GM19240 (cell line): Measurements from ENCODE around the gene HOXB7.
A peak's percentile ranks its signal among the peaks of the same experiment; 100 is the strongest.

Source experiments
- DNase-seq: peaks from one replicate; pipeline ENCODE4 v3.0.0; 2011; ENCODE audit warnings: low spot score; ENCODE audit not compliant: insufficient read length

HOXB7 gene

DNA sequence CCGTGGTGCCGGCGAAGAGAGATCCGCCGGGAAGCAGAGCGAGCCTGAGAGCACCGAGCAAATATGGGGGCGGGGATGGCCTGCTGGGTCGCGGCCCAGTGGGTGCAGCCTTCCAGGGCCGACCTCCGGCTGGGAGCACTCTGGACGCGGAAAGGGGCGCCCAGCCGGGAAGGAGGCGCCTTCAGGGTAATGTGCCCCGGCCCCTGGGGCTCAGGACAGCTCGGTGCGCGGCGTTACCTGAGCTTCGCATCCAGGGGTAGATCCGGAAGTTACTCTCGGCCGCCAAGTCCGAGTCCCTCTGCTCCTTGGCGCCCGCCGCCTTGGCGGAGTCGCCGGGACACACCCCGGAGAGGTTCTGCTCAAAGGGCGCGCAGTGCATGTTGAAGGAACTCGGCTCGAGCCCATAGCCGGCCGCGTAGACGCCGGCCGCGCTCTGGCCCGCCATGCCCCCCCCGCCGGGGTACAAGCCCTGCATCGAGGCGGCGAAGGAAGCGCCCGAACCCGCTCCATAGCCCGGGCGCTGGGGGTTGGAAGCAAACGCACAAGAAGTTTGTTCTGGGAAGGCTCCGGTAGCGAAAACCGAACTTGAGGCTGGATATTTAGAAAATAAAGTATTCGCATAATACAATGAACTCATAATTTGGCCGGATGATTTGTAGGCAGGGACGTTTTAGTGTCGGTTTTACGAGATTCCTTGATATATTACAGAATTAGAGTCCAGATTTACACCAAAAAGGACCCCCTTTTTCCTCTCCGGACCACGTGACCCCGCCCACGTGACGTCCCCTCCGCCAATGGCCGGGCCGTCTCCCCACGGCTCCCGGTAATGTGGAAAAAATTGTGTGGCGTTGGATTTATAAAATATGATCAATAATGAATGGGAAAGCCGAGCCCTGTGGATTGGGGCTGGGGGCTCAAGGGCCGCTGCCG lies at the start of gene HOXB7:
HOXB7 (minus strand) TSS at position 736 of the 930 bp plus-strand sequence; CDS start at position 637, 99 bp downstream.
- peak; percentile 75 for DNase-seq

DNA sequence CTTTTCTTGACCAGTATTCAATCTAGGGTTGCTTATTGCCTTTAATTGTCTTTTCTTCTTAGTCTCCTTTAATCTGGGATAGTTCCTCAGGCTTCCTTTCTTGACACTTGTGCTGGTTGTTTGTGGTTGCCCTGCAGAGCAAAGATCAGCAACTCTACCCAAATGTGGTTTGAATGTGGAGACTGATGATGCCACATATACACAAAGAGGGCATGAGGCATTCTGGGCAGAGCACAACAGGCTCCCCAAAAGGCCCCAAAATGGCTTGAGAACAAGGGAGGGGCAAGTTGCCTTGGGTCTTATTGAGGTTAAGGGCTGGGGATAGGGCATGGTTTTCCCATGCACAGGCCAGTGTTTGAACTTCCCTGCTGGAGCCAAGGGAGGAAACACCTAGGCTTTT lies 45.1 kb upstream of the HOXB7 start:
- no peak for DNase-seq

DNA sequence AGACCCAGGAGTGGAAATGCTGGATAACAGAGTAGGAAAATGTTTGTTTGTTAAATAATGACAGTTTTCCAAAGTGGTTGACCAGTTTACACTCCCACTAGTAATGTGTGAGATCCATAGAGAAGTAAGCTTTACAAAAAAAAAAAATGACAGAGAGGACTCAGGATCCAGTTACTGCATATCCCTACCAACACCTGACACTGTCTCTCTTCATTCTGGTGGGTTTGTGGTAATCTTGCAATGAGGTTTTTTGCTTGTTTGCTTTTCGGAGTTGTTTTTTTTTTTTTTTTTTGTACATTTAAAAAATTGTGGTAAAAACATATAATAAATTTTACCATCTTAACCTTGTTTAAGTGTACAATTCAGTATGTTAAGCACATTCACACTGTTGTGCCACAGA lies 38.9 kb upstream of the HOXB7 start:
- no peak for DNase-seq

DNA sequence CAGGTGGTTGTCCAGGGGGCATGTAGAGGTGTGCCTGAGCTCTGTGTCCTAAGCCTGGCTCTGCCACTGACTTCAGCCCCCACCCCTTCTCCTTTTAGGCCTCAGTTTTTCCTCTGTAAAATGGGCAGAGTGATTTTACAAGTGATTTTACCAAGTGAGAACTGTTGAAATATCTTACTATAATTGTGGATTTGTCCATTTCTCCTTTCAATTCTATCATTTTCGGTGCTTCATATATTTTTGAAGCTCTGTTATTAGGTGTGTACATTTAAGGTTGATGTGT lies 37.1 kb upstream of the HOXB7 start:
- DNase-seq: no peak

DNA sequence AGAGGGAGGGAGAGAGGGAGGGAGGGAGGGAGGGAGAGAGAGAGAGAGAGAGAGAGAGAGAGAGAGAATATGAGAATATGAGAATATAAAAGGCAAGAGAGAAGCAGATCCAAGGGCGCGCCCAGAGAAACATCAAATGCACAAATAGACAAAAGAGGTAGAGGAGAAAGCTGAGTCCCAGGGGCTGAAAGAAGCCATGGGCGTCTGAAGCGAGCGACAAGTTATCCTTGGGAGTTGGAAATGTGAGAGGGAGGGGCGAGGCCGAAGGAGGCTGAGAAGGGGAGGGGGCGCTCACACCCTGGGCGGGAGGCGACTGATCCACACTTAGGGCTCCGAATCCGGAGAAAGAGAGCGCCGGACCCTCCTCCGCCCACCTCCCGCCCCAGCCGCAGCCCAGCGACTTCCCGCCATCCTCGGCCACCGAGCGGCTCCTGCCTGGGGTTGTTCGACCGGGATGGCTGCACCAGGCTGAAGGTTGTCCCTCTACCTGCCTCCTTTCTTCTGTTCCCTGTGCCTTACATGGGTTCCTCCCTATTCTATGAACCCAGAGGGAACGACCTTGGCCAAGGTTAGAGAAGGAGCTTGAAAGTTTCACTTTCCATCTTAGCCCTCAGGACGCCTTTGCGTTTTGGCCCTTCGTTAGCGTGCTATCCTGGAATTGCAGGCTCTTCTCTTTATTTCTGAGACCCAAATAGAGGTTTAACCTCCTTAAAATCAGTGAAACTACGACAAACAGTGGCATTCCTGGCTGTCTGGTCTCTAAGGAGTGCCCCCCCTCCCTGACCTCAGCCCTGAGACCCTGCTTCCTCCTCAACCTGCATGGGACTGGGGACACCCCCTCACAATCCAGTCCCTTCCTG lies 36.5 kb upstream of the HOXB7 start:
- DNase-seq: no peak

DNA sequence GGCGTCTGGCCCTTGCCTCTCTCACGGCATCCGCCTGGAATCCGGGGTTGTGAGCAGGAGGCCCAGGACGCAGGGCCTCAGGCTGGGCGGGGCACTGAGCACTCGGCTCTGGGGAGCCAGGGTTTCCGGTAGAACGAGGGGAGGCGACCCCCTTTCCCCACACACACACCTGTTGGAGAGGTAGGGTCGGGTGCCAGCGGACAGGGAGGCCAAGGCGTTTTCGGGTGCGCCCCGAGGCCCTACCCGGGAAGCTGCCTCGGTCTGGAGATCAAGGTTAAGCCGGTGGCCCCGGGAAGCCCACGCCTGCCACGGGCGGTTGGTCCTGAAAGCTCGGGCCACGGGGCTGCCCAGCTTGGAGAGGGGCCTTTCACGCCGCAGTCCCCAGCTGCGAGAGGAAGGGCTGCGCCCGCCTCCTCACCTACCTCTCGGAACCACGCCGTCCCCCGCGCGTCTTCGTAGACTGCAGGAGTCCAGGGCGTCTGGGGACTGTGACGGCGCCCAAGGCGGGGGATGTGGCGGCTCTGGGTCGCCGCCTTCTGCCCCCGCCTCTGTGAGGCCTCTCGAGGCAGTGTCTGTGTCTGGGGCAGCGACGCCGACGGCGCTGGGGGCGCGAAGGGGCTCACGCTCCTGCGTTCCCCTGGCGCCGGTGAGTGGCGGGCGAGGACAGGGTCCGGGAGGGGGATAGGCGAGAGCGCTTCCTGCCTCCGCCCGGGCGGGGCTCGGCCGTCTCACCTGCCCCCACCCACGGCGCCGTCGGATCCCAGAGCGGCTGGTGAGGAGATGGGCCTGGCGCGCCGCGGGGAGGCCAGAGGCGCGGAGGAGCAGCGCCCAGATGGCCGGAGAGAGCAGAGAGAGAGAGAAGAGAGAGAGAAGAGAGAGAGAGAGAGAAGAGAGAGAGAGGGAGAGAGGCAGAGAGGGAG lies 35.6 kb upstream of the HOXB7 start:
- DNase-seq: no peak

DNA sequence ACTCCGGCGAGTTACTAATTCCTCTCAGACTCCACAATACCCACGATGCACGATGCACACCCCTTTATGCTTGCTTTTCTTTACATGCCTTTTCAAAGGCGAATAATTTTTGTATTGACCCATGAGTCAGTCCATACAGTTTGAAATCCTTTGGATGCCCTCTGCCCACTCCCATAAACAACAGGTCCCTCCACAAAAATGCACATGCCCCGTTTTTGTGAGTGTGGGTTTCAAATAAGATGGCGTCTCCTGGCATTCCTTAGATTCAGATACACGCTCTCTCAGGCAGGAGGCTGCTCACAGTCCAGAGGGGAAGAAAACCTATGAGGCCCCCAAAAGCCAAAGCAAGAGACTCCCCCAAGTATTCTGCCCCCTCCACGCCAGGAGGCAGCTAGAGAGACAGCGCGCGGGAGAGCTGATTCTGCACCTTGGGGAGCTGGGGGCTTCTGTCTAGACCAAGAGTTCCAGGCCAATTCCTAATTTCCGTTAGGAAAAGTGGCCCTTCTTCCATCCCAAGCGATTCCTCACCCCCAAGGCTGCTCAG lies 34.9 kb upstream of the HOXB7 start:
- no peak for DNase-seq

DNA sequence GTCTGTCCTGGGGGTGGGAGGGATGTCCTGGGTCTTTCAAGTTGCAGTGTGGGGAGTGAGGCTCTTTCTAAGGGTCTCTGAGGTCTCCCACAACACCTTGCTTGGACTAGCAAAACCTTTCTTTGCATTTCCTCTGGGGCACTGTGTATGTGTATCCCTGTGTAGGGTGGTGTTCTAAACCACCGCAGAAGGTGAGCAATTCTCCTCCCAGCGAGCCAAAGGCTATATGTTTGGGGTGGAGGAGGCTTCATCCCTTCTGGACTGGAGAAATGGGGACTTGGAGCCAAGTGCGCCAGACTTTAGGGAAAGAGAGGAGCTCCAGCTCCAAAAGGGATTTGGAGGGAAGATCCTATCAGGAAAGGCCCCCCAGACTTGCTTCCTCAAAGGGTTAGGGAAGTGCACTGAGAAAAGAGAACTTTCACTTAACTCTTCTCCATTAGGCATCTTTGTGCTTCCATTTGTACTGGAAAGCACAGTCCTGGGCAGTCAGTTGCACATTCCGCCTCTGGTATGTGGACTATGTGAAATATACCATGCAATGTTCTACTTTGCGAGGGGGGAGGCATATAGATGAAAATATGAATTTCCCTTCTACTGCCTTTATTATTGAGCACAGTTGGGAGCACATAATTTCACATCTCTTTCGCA lies 34.2 kb upstream of the HOXB7 start:
- no peak for DNase-seq

DNA sequence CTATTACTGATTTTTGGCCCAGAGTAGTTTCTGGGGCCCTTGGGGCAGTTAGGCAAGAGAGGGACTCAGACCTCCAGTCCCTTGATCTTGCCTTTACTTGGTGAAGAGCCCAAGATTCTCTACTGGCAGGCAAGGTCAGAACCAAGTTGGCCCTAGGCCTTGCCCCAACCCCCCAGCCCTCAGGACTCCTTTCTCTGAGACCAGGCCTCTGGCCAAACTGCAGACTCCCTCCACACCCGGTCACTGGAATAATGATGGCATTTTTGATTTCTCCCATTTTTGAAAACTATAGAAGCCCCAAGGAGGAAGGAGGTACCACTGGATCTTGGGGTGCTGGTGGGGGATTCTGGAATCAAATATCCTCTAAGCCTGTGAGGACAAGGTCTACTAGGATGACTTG lies 33.3 kb upstream of the HOXB7 start:
- no peak for DNase-seq

DNA sequence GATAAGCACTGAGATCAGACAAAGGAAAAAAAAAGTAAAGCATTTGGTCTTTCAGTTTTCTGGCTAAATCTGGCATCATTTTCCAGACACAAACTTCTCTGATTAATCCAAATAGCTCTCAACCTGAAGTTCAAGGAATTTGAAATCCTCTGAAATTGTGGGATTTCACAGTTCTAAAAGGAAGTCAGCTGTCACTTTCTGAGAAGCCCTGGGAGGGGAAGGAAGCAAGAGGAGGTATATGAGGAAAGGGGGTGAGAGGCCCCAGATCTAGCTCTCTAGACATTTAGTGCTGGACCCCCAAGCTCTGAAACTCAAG lies 32.8 kb upstream of the HOXB7 start:
- DNase-seq: no peak

DNA sequence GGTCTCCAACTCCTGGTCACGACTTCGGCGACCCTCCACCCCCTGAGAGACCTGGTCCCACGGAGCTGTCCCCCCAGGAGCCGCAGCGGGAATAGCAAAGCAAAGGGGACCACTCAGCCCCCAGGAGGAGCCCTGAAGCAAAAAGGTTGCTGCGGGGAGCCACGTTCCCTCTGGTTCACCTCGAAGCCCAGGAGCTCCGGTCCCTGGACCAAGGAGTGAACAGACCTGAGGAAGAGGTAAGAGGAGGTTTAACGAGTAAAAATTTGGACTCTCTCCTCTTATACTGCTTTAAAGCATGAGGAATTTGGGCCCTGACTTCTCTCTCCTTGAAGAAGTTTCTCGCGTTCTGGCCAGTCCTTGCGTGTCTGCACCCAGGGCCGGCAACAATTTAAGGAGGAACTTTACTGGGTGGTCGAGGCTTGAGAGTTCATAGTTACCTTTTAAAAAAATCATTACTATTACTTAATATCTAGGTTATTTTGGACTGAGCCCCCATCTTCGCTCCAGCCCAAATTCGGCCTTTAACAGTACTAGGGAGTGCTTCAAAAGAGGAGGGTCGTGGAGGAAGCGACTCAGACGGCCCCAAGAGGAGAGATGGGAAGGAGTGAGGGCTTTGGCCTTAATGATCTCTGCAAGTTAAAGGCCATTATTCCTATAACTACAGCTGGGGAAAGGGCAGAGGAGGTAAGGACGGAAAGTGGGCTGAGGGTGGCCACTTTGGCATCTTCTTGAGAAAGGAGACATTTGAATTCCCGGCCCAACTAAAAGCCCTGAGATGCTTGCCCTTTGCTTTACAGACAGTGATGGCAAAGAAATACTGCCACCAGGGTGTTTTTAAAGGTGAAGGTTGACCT lies 32.3 kb upstream of the HOXB7 start:
- DNase-seq: no peak

DNA sequence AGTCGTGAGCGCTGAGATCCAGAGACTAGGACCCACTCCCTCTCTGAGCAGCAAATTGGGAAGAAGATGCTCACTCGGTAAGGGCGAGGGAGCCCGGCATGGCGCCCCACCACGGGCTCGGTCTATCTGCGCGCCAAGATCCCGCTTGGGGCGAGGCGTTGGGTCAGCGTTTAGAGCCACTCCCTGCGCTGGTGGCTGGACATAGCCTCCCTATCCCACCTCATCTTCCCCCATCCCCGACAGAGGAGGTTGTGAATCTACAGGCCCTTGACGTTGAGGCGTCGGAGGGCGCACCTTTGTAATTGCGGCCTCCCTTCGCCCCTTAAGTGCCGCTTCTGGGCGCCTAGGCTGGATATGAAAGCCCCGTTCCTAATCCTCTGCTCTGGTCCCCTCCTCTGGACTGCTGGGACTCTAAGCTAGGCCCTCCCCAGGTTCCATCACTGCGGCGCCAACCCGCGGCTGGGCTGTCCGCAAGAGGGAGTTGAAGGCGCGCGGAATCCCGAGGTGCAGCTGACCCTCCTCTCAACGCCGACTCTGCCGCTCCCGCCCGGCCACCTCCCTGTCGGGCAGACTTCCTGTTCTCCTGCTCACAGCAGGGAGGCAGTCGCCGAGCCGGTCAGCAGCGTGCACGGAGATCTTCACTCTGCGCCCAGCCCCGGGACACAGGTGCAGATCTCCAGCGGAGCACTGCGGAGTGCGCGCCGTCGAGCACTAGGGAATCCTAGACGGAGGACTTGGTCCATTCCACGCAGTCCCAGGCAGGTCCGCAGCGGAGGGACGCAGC lies 31.4 kb upstream of the HOXB7 start:
- DNase-seq: no peak

DNA sequence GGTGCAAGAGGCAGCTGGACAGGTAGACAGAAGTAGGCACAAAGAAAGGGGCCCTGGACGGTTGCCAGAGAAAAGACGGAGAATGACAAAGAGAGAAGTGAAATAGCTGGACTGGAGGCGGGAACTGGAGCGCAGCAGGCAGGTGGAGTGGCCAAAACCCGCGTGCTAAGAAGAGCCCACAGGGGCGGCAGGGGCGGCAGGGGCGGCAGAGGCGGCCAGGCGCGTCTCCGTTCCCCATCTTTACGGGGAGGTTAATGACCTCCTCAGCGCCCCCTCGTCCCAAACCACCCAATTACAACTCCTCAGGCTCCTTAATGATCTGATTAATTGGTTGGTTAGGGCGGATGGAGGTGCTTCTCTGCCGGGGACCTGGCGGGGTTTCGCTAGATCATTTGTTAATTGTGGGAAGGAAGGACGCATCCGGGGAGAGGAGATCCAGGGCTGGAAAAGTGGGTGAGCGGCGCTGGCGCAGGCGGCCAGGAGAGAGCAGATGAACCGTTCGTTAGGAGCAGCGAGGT lies 30.8 kb upstream of the HOXB7 start:
- DNase-seq: no peak

DNA sequence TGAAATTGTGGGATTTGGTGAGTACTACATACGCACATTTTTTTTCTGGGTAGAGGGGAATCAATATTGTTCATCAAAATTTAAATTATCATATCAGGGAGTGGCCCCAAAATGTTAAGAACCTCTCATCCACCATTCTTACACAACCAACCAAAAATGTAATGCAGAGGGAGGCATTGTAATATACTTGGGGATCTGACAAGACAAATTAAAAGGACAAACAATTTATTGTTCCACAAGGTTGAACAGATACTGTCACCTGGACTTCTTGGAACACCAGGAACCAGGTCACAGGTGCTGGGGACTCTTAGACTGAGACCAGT lies 30.0 kb upstream of the HOXB7 start:
- no peak for DNase-seq

DNA sequence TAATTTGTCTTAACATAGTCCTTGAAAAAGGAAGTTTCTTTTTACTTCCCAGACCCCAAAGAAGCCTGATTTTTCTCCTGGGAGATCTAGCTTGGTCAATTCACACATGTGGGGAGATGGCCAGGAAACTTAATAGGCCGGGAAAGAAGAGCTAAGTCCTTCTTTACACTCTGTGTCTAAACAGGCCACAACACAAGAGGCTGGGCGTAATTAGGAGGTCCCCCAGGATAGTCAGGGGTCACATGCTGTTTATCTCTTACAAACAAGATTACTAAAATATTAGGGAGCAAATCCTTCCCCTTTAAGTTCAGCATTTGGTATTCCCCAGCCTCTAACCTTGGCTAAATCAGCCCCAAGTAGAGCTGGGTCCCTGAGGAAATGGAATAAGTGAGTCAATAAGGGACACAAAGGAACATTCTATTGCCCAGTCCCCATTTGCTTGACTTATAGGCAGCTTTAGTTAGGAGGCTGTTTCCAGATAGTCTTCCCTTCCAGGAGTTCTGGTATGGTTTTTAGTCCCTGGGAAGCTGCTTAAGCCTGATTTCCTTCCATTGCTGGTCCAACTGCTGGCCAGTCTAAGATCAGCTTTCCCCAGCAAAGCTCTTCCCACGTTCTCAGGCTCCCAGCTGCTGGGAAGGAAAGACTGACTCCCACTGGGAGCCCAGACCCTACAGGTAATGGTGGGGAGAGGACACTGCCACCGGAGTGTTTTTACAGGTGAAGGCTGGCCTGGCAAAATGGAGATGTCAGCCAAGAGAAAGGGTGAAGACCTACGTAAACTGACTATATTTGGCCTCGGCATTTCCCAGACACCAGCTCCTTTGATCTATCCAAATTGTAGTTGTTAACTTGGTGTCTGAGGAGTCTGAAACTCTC lies 29.4 kb upstream of the HOXB7 start:
- DNase-seq: no peak

DNA sequence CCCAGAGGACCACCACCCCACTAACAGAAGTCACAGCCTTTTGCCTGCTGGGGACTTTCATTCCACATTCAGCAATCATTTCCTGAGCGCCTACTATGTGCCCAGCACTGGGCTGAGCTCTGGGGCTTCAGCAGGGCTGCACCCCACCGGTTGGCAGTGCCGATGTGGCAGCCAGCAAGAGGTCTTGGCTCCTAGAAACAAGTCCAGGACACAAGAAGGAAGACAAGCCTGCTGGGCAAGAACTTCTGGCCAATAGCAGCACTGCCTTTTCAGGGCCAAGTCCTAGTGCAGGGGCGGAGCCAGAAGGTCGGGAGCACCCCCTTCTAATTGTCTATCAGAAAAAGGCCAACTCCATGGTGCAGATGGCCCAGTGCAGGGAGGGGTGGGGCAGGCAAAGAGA lies 28.3 kb upstream of the HOXB7 start:
- no peak for DNase-seq

DNA sequence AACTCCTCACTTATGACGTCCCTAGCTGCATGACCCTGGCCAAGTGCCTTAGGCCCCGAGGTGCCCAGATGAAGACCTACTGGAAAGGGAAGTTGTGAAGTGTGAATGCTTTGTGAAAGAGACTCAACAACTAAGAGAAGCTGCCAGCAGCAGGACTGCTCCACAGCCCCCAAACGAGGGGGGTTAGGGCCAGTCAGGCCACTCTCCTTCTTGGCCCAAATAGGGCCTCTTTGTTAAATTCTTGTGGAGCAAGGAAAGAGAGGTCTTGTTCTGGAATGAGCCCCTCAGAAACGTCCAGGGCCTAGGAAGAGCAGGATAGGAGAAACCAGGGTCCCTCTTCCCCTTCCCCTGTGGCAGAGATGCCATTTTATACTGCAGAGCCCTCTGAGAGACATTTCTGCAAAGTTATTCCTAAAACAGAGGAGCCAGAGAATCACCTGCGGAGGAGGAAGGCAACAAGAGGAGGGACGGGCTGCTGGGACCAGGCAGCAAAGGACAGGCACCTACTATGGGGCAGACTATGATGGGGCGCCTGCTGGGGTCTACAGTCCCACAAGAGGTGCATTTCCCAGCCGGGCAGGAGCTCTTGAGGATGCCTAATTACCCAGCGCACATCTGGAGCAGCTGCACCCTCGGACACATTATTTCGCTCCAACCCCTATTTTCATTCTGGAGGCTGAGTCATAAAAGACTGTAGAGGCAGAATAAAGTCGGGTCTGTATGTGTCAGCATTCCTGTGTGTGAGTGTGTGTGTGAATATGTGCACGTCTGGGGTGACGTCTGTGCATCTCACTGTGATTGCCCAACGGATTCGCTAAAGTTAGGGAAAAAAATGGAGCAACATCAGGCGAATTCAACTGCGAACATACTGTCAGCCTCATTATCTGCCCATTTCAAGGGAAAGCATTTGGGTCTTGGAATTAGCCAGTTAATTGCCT lies 26.8 kb upstream of the HOXB7 start:
- no peak for DNase-seq
